ENCODE data around the gene UBASH3A.

GRCh38 chr21:42389449-42389835 is 14.3 kb upstream of the UBASH3A start:
- TF ChIP-seq POLR2A (IDR thresholded peaks at IDR 0.05) (no peak), POLR2AphosphoS5 (IDR thresholded peaks at IDR 0.05) (peak in 2 of 3 donors; percentile 45 to 56), EP300 (IDR thresholded peaks at IDR 0.05) (no peak)
- TF ChIP-seq, protein P1, sequence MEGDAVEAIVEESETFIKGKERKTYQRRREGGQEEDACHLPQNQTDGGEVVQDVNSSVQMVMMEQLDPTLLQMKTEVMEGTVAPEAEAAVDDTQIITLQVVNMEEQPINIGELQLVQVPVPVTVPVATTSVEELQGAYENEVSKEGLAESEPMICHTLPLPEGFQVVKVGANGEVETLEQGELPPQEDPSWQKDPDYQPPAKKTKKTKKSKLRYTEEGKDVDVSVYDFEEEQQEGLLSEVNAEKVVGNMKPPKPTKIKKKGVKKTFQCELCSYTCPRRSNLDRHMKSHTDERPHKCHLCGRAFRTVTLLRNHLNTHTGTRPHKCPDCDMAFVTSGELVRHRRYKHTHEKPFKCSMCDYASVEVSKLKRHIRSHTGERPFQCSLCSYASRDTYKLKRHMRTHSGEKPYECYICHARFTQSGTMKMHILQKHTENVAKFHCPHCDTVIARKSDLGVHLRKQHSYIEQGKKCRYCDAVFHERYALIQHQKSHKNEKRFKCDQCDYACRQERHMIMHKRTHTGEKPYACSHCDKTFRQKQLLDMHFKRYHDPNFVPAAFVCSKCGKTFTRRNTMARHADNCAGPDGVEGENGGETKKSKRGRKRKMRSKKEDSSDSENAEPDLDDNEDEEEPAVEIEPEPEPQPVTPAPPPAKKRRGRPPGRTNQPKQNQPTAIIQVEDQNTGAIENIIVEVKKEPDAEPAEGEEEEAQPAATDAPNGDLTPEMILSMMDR (IDR thresholded peaks at IDR 0.05), result no peak
